ENCODE data around the gene GSTA5.

GRCh38 chr6:52840763-52841585 is at the start of gene GSTA5:
- TF ChIP-seq POLR2A (IDR thresholded peaks at IDR 0.05) = no peak
- TF ChIP-seq EP300 (IDR thresholded peaks at IDR 0.05) = no peak
- TF ChIP-seq CTCF (IDR thresholded peaks at IDR 0.05) = no peak
- no peak for TF ChIP-seq POLR2AphosphoS5 (IDR thresholded peaks at IDR 0.05)

All from sigmoid colon (tissue), 4 donors.